Endothelial cell (in vitro differentiated cells): ENCODE data around the gene CDK6. TPM values are rescaled to one million over a fixed set of nuclear protein-coding genes. Genes with fewer than 3 reads are reported as not detected.

Experiments used
- DNase-seq: peaks from one replicate; pipeline ENCODE4 v3.0.0; 2021; ENCODE audit warnings: low spot score
- H3K27ac Mint-ChIP-seq: one replicate; pipeline ENCODE4 v1.8.0; 2021; ENCODE audit warnings: mixed read lengths, inconsistent platforms; ENCODE audit not compliant: unreplicated experiment
- H3K27me3 Mint-ChIP-seq: one replicate; pipeline ENCODE4 v1.8.0; 2021; ENCODE audit warnings: mild to moderate bottlenecking, moderate library complexity, mixed read lengths, inconsistent platforms; ENCODE audit not compliant: unreplicated experiment
- H3K36me3 Mint-ChIP-seq: one replicate; pipeline ENCODE4 v1.8.0; 2021; ENCODE audit warnings: mild to moderate bottlenecking, low read depth, mixed read lengths, inconsistent platforms; ENCODE audit not compliant: unreplicated experiment
- H3K4me1 Mint-ChIP-seq: one replicate; pipeline ENCODE4 v1.8.0; 2021; ENCODE audit warnings: mild to moderate bottlenecking, mixed read lengths, inconsistent platforms; ENCODE audit not compliant: unreplicated experiment
- H3K4me3 Mint-ChIP-seq: one replicate; pipeline ENCODE4 v1.8.0; 2021; ENCODE audit warnings: mild to moderate bottlenecking, mixed read lengths, inconsistent platforms; ENCODE audit not compliant: unreplicated experiment
- H3K9me3 Mint-ChIP-seq: one replicate; pipeline ENCODE4 v1.8.0; 2021; ENCODE audit warnings: mixed read lengths, inconsistent platforms; ENCODE audit not compliant: unreplicated experiment
- CTCF ChIP-seq: fragments of 200-600 bp; sonication (generic); IDR thresholded peaks from one replicate; pipeline ENCODE4 v1.5.0; 2021; ENCODE audit warnings: antibody characterized with exemption; ENCODE audit not compliant: unreplicated experiment
- total RNA-seq: library from RNA; stranded (reverse); fragmentation: NEBNext Ultra II Directional; extraction: Animal tissue kit (Norgen Biotek cat#: 25700); gene quantifications from one replicate; pipeline ENCODE4 v1.2.1, GENCODE V29; 2021; ENCODE audit not compliant: unreplicated experiment

The CDK6 gene
- total RNA-seq, 1 donor from 2014 or later = 32.6 TPM

GRCh38 chr7:92669616-92670165 lies 166.7 kb downstream of the CDK6 start:
- no peak for DNase-seq
- Mint-ChIP-seq H3K4me1 (no peaks in the 10 kb centered on the region), H3K27me3 (no peaks in the 10 kb centered on the region), H3K9me3 (no peaks in the 10 kb centered on the region), H3K27ac (no peak overlapping the region), H3K4me3 (no peak overlapping the region), H3K36me3 (no peaks in the 10 kb centered on the region)
- no peak for TF ChIP-seq CTCF

- no peak overlapping the region for H3K4me3 Mint-ChIP-seq
- DNase-seq = no peak
- H3K36me3 Mint-ChIP-seq = no peaks in the 10 kb centered on the region
- no peaks in the 10 kb centered on the region for H3K27me3 Mint-ChIP-seq
- H3K9me3 Mint-ChIP-seq = no peaks in the 10 kb centered on the region
- no peak for TF ChIP-seq CTCF
- no peak overlapping the region for H3K27ac Mint-ChIP-seq
- no peaks in the 10 kb centered on the region for H3K4me1 Mint-ChIP-seq
These were observed 167.8 kb downstream of the CDK6 start for GRCh38 chr7:92668564-92668963.

GRCh38 chr7:92667816-92668535 lies 168.4 kb downstream of the CDK6 start:
- no peak for DNase-seq
- no peaks in the 10 kb centered on the region for H3K9me3 Mint-ChIP-seq
- H3K27ac Mint-ChIP-seq = no peak overlapping the region
- no peaks in the 10 kb centered on the region for H3K27me3 Mint-ChIP-seq
- no peak for TF ChIP-seq CTCF
- no peaks in the 10 kb centered on the region for H3K36me3 Mint-ChIP-seq
- H3K4me3 Mint-ChIP-seq = no peak overlapping the region
- no peaks in the 10 kb centered on the region for H3K4me1 Mint-ChIP-seq

GRCh38 chr7:92665926-92666325 lies 170.4 kb downstream of the CDK6 start:
- no peak for DNase-seq
- H3K4me1 Mint-ChIP-seq = no peaks in the 10 kb centered on the region
- no peaks in the 10 kb centered on the region for H3K9me3 Mint-ChIP-seq
- H3K27me3 Mint-ChIP-seq = no peaks in the 10 kb centered on the region
- TF ChIP-seq CTCF = no peak
- no peak overlapping the region for H3K4me3 Mint-ChIP-seq
- H3K27ac Mint-ChIP-seq = no peak overlapping the region
- no peaks in the 10 kb centered on the region for H3K36me3 Mint-ChIP-seq

GRCh38 chr7:92661651-92662050 lies 174.7 kb downstream of the CDK6 start:
- TF ChIP-seq CTCF = no peak
- Mint-ChIP-seq H3K9me3 (no peaks in the 10 kb centered on the region), H3K4me3 (no peak overlapping the region), H3K27ac (no peak overlapping the region), H3K27me3 (no peaks in the 10 kb centered on the region), H3K4me1 (no peaks in the 10 kb centered on the region), H3K36me3 (no peaks in the 10 kb centered on the region)
- no peak for DNase-seq
